DMS 273 (cell line): ENCODE measurements around the gene IGFBP6.

Experiments used
- DNase-seq: peaks from one replicate; lab custom pipeline; 2025; ENCODE audit not compliant: unreplicated experiment; lab: John Stamatoyannopoulos, UW

IGFBP6 gene

GRCh38 chr12:53115112-53115890, 17.8 kb downstream of the IGFBP6 start:
- no peak for DNase-seq

GRCh38 chr12:53115891-53116648, 18.6 kb downstream of the IGFBP6 start:
- peak; percentile 52 for DNase-seq

GRCh38 chr12:53118751-53119300, 21.4 kb downstream of the IGFBP6 start:
- DNase-seq, result no peak

GRCh38 chr12:53120685-53121525, 23.4 kb downstream of the IGFBP6 start:
- no peak for DNase-seq

GRCh38 chr12:53122961-53123468, 25.5 kb downstream of the IGFBP6 start:
- DNase-seq, result peak; percentile 25

GRCh38 chr12:53123578-53124351, 26.3 kb downstream of the IGFBP6 start:
- DNase-seq, result no peak

GRCh38 chr12:53124352-53124723, 26.9 kb downstream of the IGFBP6 start:
- DNase-seq, result no peak

GRCh38 chr12:53127169-53127568, 29.7 kb downstream of the IGFBP6 start:
- DNase-seq, result no peak

- DNase-seq, result no peak
Measured at GRCh38 chr12:53128780-53129569, 31.5 kb downstream of the IGFBP6 start.

GRCh38 chr12:53131844-53132243, 34.4 kb downstream of the IGFBP6 start:
- DNase-seq, result no peak

GRCh38 chr12:53133722-53134121, 36.3 kb downstream of the IGFBP6 start:
- no peak for DNase-seq

GRCh38 chr12:53143355-53143754, 45.9 kb downstream of the IGFBP6 start:
- DNase-seq, result no peak

- DNase-seq, result no peak
Measured at GRCh38 chr12:53145383-53146260, 48.2 kb downstream of the IGFBP6 start.

GRCh38 chr12:53147181-53147580, 49.7 kb downstream of the IGFBP6 start:
- DNase-seq, result no peak

GRCh38 chr12:53147653-53148052, 50.2 kb downstream of the IGFBP6 start:
- DNase-seq, result no peak

GRCh38 chr12:53151039-53151438, 53.6 kb downstream of the IGFBP6 start:
- no peak for DNase-seq
